AG04450 (cell line): ENCODE data around the gene ARHGEF18. TPM values are rescaled to one million over a fixed set of nuclear protein-coding genes. Genes with fewer than 3 reads are reported as not detected.
A peak's percentile ranks its signal among the peaks of the same experiment; 100 is the strongest.

Experiments used
- CTCF ChIA-PET: fragments of 300-600, 350-600 bp; formaldehyde crosslinking; extraction: SDS; loops from one replicate; lab custom pipeline; 2022; ENCODE audit warnings: antibody characterized with exemption, inconsistent platforms; lab: Charles Lee
- POLR2A ChIA-PET: fragments of 350-600 bp; formaldehyde crosslinking; extraction: SDS; loops from one replicate; lab custom pipeline; 2021; ENCODE audit warnings: antibody characterized with exemption, inconsistent platforms; lab: Yijun Ruan, JAX
- DNase-seq: peaks from one replicate; pipeline ENCODE4 v3.0.0-alpha.2; 2011; ENCODE audit warnings: low read depth, low spot score
- H3K27ac ChIP-seq: one replicate; pipeline ENCODE4 v1.5.1; 2012; ENCODE audit warnings: low read depth, low read length, control low read depth
- H3K27me3 ChIP-seq: one replicate; pipeline ENCODE4 v1.6.0; 2012; ENCODE audit warnings: low read length; ENCODE audit not compliant: control insufficient read depth, insufficient read depth
- H3K4me3 ChIP-seq: 2 replicates; pipeline ENCODE4 v1.5.1; 2011; ENCODE audit warnings: mild to moderate bottlenecking, low read depth, low read length, control low read depth
- H3K9me3 ChIP-seq: 2 replicates; pipeline ENCODE4 v1.5.1; 2012; ENCODE audit warnings: low read length; ENCODE audit not compliant: control insufficient read depth, insufficient read depth
- polyA plus RNA-seq: library from polyadenylated mRNA; depleted of rRNA; stranded (reverse); fragments of >200 nt; gene quantifications from 2 replicates; pipeline ENCODE4 v1.2.3, GENCODE V29; 2011
- TF ChIP-seq, protein P1 (sequence below): IDR thresholded peaks from 2 replicates; pipeline ENCODE4 v1.5.1; 2011; ENCODE audit warnings: low read depth, low read length, control low read depth, inconsistent platforms

The ARHGEF18 gene
- polyA plus RNA-seq, 1 experiment = 4.9 TPM

DNA sequence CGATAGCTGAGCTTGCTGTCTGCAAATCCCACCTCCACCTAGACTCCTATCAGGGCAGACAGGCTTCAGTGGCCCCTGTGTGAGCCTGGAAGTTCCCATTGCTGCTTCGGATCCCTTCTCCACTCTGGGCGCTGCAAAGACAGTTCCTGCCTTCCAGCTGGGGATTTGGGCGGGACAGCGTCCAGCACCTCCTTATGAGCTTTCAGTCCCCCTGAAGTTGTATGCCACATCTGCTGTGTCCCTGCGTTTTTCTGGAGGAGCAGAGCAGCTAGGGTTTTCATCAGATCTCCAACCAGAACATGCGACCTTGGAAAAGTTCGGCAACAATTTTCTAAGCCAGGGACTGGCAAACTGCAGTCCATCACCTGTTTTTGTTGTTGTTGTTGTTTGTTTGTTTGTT lies 38.0 kb downstream of the ARHGEF18 start:
- POLR2A ChIA-PET = interaction anchor here (0.7 kb wide), 1 partner anchor 7 kb away, joined by 6 read pairs; no protein-coding TSS in a partner anchor
- Histone ChIP-seq H3K4me3 (no peak overlapping the region), H3K27me3 (peaks cover 5% of the 10 kb centered on the region), H3K27ac (no peak overlapping the region), H3K9me3 (no peaks in the 10 kb centered on the region)
- DNase-seq = no peak
- CTCF ChIA-PET = no interaction called here
- TF ChIP-seq, protein P1, sequence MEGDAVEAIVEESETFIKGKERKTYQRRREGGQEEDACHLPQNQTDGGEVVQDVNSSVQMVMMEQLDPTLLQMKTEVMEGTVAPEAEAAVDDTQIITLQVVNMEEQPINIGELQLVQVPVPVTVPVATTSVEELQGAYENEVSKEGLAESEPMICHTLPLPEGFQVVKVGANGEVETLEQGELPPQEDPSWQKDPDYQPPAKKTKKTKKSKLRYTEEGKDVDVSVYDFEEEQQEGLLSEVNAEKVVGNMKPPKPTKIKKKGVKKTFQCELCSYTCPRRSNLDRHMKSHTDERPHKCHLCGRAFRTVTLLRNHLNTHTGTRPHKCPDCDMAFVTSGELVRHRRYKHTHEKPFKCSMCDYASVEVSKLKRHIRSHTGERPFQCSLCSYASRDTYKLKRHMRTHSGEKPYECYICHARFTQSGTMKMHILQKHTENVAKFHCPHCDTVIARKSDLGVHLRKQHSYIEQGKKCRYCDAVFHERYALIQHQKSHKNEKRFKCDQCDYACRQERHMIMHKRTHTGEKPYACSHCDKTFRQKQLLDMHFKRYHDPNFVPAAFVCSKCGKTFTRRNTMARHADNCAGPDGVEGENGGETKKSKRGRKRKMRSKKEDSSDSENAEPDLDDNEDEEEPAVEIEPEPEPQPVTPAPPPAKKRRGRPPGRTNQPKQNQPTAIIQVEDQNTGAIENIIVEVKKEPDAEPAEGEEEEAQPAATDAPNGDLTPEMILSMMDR = no peak

DNA sequence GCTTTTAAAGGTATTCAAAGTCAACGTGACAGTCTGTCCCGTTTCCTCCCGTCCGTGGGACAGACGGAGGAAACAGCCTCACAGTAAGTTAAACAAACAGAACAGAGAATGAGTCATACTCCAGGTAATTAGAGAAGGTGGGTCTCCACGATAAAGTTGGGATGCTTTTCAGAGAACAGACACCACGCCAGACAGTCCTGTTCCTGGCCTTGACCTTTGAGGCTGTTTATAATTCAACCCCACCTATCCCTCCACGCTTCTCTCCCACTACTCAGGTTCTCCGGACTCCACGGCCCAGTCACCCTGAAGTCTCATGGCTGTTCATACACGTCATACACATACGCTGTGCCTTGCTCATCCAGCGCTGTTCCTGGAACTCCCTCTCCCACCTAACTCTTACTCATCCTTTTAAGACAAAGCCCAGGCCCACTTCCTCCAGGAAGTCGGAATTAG lies 42.5 kb downstream of the ARHGEF18 start:
- Histone ChIP-seq H3K9me3 (peaks cover 4% of the 10 kb centered on the region; the same call in 1 of the 2 replicates), H3K4me3 (no peak overlapping the region), H3K27me3 (no peaks in the 10 kb centered on the region), H3K27ac (no peak overlapping the region)
- ChIA-PET CTCF (interaction anchor here (1.0 kb wide), 1 partner anchor 10 kb away, joined by 3 read pairs; no protein-coding TSS in a partner anchor), POLR2A (no interaction called here)
- no peak for DNase-seq
- TF ChIP-seq, protein P1 = no peak

GRCh38 chr19:7393459-7393858 lies 44.7 kb downstream of the ARHGEF18 start:
- no peaks in the 10 kb centered on the region for H3K27me3 ChIP-seq
- ChIA-PET POLR2A (no interaction called here), CTCF (interaction anchor here (0.8 kb wide), 1 partner anchor 39 kb away, joined by 6 read pairs; no protein-coding TSS in a partner anchor)
- H3K9me3 ChIP-seq = peaks cover 4% of the 10 kb centered on the region; the same call in 1 of the 2 replicates
- no peak overlapping the region for H3K4me3 ChIP-seq
- no peak for DNase-seq
- no peak overlapping the region for H3K27ac ChIP-seq
- TF ChIP-seq, protein P1 = no peak

- peaks cover 4% of the 10 kb centered on the region; the same call in 1 of the 2 replicates for H3K9me3 ChIP-seq
- no peak for DNase-seq
- TF ChIP-seq, protein P1 = no peak
- ChIA-PET POLR2A (interaction anchor here (0.5 to 1.5 kb wide), 6 partner anchors 8 to 784 kb away, joined by 3 to 7 read pairs (median 5); no protein-coding TSS in a partner anchor), CTCF (interaction anchor here (0.6 to 0.9 kb wide), 2 partner anchors 40 to 48 kb away, joined by 3 read pairs; no protein-coding TSS in a partner anchor)
- H3K27ac ChIP-seq = no peak overlapping the region
- peak overlapping the region; percentile 88 for H3K4me3 ChIP-seq
- H3K27me3 ChIP-seq = no peaks in the 10 kb centered on the region
Measured at GRCh38 chr19:7393939-7394730, 45.4 kb downstream of the ARHGEF18 start.
